Measurements from ENCODE around the gene PTPRM. TPM values are rescaled to one million over a fixed set of nuclear protein-coding genes. Genes with fewer than 3 reads are reported as not detected.

Gene PTPRM
- polyA plus RNA-seq, 1 donor (not counting 4 experiments of a cell fraction or from before 2014, with no cell fraction given), result 54.5 TPM

DNA sequence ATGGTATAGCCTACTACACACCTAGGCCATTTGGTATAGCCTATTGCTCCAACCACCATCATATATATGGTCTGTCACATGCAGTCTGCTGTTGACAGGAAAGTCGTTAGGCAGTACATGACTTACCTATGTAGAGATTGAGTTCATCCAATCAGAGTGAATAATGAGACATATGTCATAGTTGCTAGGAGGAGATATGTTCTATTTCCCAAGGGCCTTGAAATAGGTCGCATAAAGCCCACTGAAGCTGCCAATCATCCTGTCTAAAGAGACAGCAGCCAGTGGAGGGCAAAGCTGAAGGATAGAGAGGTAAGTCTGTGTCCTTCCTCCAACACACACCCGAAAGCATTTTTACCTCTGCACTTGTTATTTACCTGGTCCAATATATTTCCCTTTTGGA, 263.4 kb downstream of the PTPRM start:
- Histone ChIP-seq H3K9ac (ENCODE audit: control insufficient read depth, extremely low read depth, insufficient read depth, low read length) (no peak overlapping the region), H3K4me3 (ENCODE audit: control insufficient read depth in 2 of 3, extremely low read depth in 1 of 3, insufficient read depth in 2 of 3, low read depth in 1 of 3, low read length in 3 of 3) (no peak overlapping the region), H3K27ac (ENCODE audit: control insufficient read depth, insufficient read depth, low read length) (no peak overlapping the region), H3K4me1 (ENCODE audit: control insufficient read depth, extremely low read depth, insufficient read depth, low read length) (no peaks in the 10 kb centered on the region), H4K20me1 (ENCODE audit: control insufficient read depth, extremely low read depth, insufficient read depth, low read length) (no peaks in the 10 kb centered on the region), H2AFZ (ENCODE audit: control insufficient read depth, low read length) (no peak overlapping the region), H3K9me3 (ENCODE audit: control insufficient read depth, low read depth, low read length) (no peaks in the 10 kb centered on the region), H3K4me2 (ENCODE audit: control insufficient read depth, extremely low read depth, insufficient read depth, low read depth, low read length) (no peak overlapping the region), H3K36me3 (ENCODE audit: control insufficient read depth in 2 of 2, extremely low read depth in 1 of 2, insufficient read depth in 2 of 2, low read length in 2 of 2) (no peaks in the 10 kb centered on the region), H3K79me2 (ENCODE audit: control insufficient read depth, insufficient read depth, low read length) (no peaks in the 10 kb centered on the region), H3K9me1 (ENCODE audit: control insufficient read depth, extremely low read depth, insufficient read depth, low read length) (no peaks in the 10 kb centered on the region), H3K27me3 (ENCODE audit: control insufficient read depth, extremely low read depth, insufficient read depth, low read length) (no peaks in the 10 kb centered on the region)
- FAIRE-seq (no peak), DNase-seq (ENCODE audit: low read depth, low spot score) (no peak)
- TF ChIP-seq EZH2 (IDR thresholded peaks at IDR 0.05; ENCODE audit: low read length) (no peak), CTCF (optimal IDR thresholded peaks at IDR 0.05 in 1 of 3, IDR thresholded peaks at IDR 0.05 in 1 of 3, conservative IDR thresholded peaks at IDR 0.05 in 1 of 3; ENCODE audit: extremely low read depth in 1 of 3, insufficient read depth in 2 of 3, low read length in 3 of 3) (no peak)
- dilution Hi-C loops (cut with MboI; ENCODE audit: extremely low pct_ligation_motif_present, low sequenced_read_pairs), result no loop called here

- TF ChIP-seq CTCF (optimal IDR thresholded peaks at IDR 0.05 in 1 of 3, IDR thresholded peaks at IDR 0.05 in 1 of 3, conservative IDR thresholded peaks at IDR 0.05 in 1 of 3; ENCODE audit: extremely low read depth in 1 of 3, insufficient read depth in 2 of 3, low read length in 3 of 3), result no peak
- no peak for TF ChIP-seq EZH2 (IDR thresholded peaks at IDR 0.05; ENCODE audit: low read length)
- no peak for FAIRE-seq
- Histone ChIP-seq H4K20me1 (ENCODE audit: control insufficient read depth, extremely low read depth, insufficient read depth, low read length) (no peaks in the 10 kb centered on the region), H3K9me1 (ENCODE audit: control insufficient read depth, extremely low read depth, insufficient read depth, low read length) (no peaks in the 10 kb centered on the region), H3K79me2 (ENCODE audit: control insufficient read depth, insufficient read depth, low read length) (no peaks in the 10 kb centered on the region), H3K4me1 (ENCODE audit: control insufficient read depth, extremely low read depth, insufficient read depth, low read length) (peaks cover 6% of the 10 kb centered on the region), H3K9ac (ENCODE audit: control insufficient read depth, extremely low read depth, insufficient read depth, low read length) (no peak overlapping the region), H2AFZ (ENCODE audit: control insufficient read depth, low read length) (no peak overlapping the region), H3K36me3 (ENCODE audit: control insufficient read depth in 2 of 2, extremely low read depth in 1 of 2, insufficient read depth in 2 of 2, low read length in 2 of 2) (no peaks in the 10 kb centered on the region), H3K4me2 (ENCODE audit: control insufficient read depth, extremely low read depth, insufficient read depth, low read depth, low read length) (no peak overlapping the region), H3K9me3 (ENCODE audit: control insufficient read depth, low read depth, low read length) (peaks cover 2% of the 10 kb centered on the region), H3K4me3 (ENCODE audit: control insufficient read depth in 2 of 3, extremely low read depth in 1 of 3, insufficient read depth in 2 of 3, low read depth in 1 of 3, low read length in 3 of 3) (no peak overlapping the region), H3K27ac (ENCODE audit: control insufficient read depth, insufficient read depth, low read length) (no peak overlapping the region), H3K27me3 (ENCODE audit: control insufficient read depth, extremely low read depth, insufficient read depth, low read length) (no peaks in the 10 kb centered on the region)
- DNase-seq (ENCODE audit: low read depth, low spot score), result no peak
- dilution Hi-C loops (cut with MboI; ENCODE audit: extremely low pct_ligation_motif_present, low sequenced_read_pairs), result no loop called here
Measured at GRCh38 chr18:7839548-7839947, 272.4 kb downstream of the PTPRM start.
